Common myeloid progenitor, CD34-positive (primary cell): Measurements from ENCODE around the gene CAT.
A peak's percentile ranks its signal among the peaks of the same experiment; 100 is the strongest.

Experiments
- CTCF ChIA-PET: fragments of 350-600 bp; sonication (Branson Sonifier 250); formaldehyde crosslinking; loops from one replicate; lab custom pipeline; 2021; ENCODE audit warnings: antibody characterized with exemption; lab: Charles Lee
- POLR2A ChIA-PET: fragments of 350-600 bp; sonication (Branson Sonifier 250); formaldehyde crosslinking; loops from one replicate; lab custom pipeline; 2021; ENCODE audit warnings: antibody characterized with exemption; lab: Charles Lee
- DNase-seq, 3 donors: peaks; one replicate each; pipeline versions ENCODE4 v3.0.0 to v3.0.0-alpha.2; 2013
- H3K27ac ChIP-seq, 2 experiments: 1 replicate in 1 of 2; 2 replicates in 1 of 2; pipeline ENCODE4 v1.7.0; 2013; ENCODE audit warnings: inconsistent platforms in 2 of 2, low read length in 2 of 2, mild to moderate bottlenecking in 2 of 2, low read depth in 1 of 2, moderate library complexity in 1 of 2; ENCODE audit not compliant: severe bottlenecking in 2 of 2, insufficient read depth in 1 of 2, poor library complexity in 1 of 2
- H3K27me3 ChIP-seq, 5 experiments: replicated peaks in 2 of 5; 1 replicate in 3 of 5; 2 replicates in 2 of 5; pipeline versions ENCODE4 v1.6.1 to v1.7.0; 2013; ENCODE audit warnings: low read length in 4 of 5, mild to moderate bottlenecking in 2 of 5, moderate library complexity in 2 of 5, inconsistent platforms in 1 of 5; ENCODE audit not compliant: insufficient read depth in 5 of 5, control insufficient read depth in 4 of 5
- H3K36me3 ChIP-seq, 4 experiments: 1 replicate in 2 of 4; 2 replicates in 2 of 4; pipeline versions ENCODE4 v1.6.1 to v1.7.0; 2013; ENCODE audit warnings: low read length in 3 of 4, control low read depth in 1 of 4, mild to moderate bottlenecking in 1 of 4; ENCODE audit not compliant: control insufficient read depth in 4 of 4, insufficient read depth in 4 of 4
- H3K4me1 ChIP-seq, 4 experiments: 1 replicate in 3 of 4; 2 replicates in 1 of 4; pipeline versions ENCODE4 v1.6.1 to v1.7.1; 2013; ENCODE audit warnings: low read length in 3 of 4, mild to moderate bottlenecking in 3 of 4, control low read depth in 1 of 4, inconsistent platforms in 1 of 4, moderate library complexity in 1 of 4; ENCODE audit not compliant: control insufficient read depth in 4 of 4, insufficient read depth in 4 of 4; ENCODE audit errors: control extremely low read depth in 1 of 4
- H3K4me3 ChIP-seq, 7 experiments: 1 replicate in 4 of 7; 2 replicates in 3 of 7; pipeline versions ENCODE4 v1.5.1 to v1.7.0; 2013; ENCODE audit warnings: mild to moderate bottlenecking in 7 of 7, low read length in 6 of 7, moderate library complexity in 6 of 7, inconsistent platforms in 2 of 7, low read depth in 2 of 7, control low read depth in 1 of 7; ENCODE audit not compliant: insufficient read depth in 4 of 7, control insufficient read depth in 1 of 7; ENCODE audit errors: extremely low read depth in 1 of 7
- H3K9me3 ChIP-seq, 5 experiments: 1 replicate in 4 of 5; 2 replicates in 1 of 5; pipeline versions ENCODE4 v1.6.1 to v1.7.1; 2013; ENCODE audit warnings: low read length in 4 of 5, mild to moderate bottlenecking in 2 of 5, inconsistent platforms in 1 of 5, low read depth in 1 of 5, moderate library complexity in 1 of 5; ENCODE audit not compliant: control insufficient read depth in 4 of 5, insufficient read depth in 2 of 5; ENCODE audit errors: control extremely low read depth in 1 of 5
- WGBS: methylation state at CpG from one replicate; pipeline ENCODE4 v1.1.5; 2013; ENCODE audit not compliant: insufficient coverage; 5-methylcytosine and 5-hydroxymethylcytosine counted together

Gene CAT

DNA sequence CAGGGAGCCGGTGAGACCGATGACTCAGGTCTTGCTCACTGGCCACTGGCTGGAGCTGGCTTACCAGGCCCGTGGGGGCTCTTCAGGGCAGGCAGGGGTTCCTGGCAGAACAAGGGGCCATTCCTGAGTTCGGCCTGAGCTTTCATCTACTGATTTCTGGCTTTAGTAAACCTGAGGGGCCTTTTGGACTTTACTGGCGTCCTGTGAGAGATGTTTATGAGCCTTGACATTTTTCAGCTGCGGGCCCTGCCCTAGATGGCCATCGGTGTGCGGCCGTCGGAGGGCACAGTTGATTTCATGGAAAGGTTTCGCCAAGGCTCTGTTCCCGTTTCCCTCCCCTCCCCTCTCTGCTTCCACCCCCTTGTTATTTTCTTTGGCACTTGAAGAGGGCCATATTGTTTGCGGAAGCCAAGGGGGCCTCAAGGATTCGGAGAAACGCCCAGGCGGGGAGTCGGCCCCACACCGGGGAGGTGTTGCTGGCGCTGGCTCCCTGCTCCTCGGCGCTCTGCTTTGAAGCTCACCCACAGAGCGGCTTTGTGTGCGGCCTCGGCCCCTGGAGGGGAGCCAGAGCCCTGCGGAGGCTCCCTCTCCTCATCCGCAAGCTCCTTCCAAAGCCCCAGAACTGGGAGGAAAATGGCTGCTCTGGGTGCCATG, 57.1 kb downstream of the CAT start:
- CTCF ChIA-PET, result no interaction called here
- 97% methylated on average over 22 of the region's 26 CpGs for WGBS
- no peaks in the 10 kb centered on the region for H3K36me3 ChIP-seq

DNA sequence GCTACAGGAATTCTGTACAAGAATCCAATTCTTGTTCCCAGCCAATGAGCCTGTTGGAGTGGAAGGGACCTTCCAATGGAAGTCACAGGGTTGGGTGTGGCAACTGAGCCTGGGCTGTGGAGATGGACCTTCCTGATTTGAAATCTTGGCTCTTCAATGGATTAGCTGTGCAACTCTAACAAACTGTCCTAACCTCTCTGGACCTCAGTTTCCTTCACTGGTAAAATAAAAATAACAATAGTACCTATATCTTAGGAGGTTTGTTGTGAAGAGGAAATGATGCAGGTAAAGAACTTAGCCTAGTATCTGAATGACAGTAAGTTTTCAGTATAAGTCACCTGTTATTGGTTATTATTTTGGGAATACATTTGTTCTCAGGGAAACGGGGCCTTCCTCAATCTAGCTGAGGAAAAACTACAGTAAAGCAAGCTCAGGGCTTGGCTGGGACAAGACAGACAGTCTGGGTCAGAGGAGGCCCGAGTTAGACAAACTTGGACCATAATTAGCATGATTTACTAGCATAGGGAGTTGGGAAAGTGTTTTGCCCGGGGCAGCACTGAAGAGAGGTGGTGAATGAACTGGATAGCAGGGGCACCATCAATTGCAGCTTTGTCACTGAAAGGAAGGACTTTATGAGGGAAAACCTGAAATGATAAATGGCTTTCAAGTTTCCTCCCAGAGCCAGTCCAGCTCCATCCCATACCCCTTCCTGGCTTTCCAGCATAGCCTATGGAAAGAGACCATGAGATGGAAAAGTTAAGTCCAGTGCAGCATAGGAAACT, 61.2 kb downstream of the CAT start:
- H3K36me3 ChIP-seq, result no peaks in the 10 kb centered on the region
- H3K27ac ChIP-seq, result no peak overlapping the region
- POLR2A ChIA-PET, result no interaction called here
- DNase-seq, result no peak
- peaks cover 0 to 12% (median 2%) of the 10 kb centered on the region in 4 experiments for H3K4me1 ChIP-seq
- no peaks in the 10 kb centered on the region for H3K9me3 ChIP-seq
- 100% methylated on average over 3 of the region's 3 CpGs for WGBS
- H3K4me3 ChIP-seq, result no peak overlapping the region
- CTCF ChIA-PET, result interaction anchor here (0.8 kb wide), 1 partner anchor 13 kb away, joined by 3 read pairs; no protein-coding TSS in a partner anchor
- H3K27me3 ChIP-seq, result no peaks in the 10 kb centered on the region

More for the DNA sequence above, 57.1 kb downstream of the CAT start:
- H3K9me3 ChIP-seq, result no peaks in the 10 kb centered on the region
- H3K4me1 ChIP-seq, result no peaks in the 10 kb centered on the region
- no peaks in the 10 kb centered on the region for H3K27me3 ChIP-seq
- no peak for DNase-seq
- H3K27ac ChIP-seq, result no peak overlapping the region
- POLR2A ChIA-PET, result no interaction called here
- H3K4me3 ChIP-seq, result no peak overlapping the region

DNA sequence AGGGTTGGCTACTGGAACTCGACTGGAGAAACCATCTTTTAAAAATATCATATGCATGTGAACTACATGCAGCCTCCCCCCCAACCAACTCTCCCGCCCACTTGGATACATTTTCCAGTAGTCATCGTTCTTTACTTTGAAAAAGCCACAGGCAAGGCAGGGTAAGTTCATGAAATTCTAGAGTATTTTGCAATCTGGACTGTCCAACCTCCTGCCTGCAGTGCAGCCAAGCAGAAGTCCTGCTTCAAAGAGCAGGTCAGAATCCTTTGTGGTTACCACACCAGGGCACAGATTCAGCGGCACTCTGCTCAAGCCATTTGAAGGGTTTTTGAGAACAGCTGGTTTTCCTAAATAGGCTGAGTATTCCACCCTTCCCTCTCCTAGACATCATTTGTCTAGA, 62.8 kb downstream of the CAT start:
- Histone ChIP-seq H3K4me1 (peaks cover 0 to 15% (median 2%) of the 10 kb centered on the region in 4 experiments), H3K9me3 (no peaks in the 10 kb centered on the region), H3K4me3 (no peak overlapping the region), H3K36me3 (no peaks in the 10 kb centered on the region), H3K27ac (no peak overlapping the region), H3K27me3 (no peaks in the 10 kb centered on the region)
- POLR2A ChIA-PET, result interaction anchor here (0.7 kb wide), 1 partner anchor 32 kb away, joined by 3 read pairs; no protein-coding TSS in a partner anchor
- WGBS, result 71% methylated on average over 3 of the region's 4 CpGs
- CTCF ChIA-PET, result interaction anchor here (0.7 to 2.7 kb wide), 5 partner anchors 8 to 136 kb away, joined by 3 to 9 read pairs (median 4); partner anchors contain the start of gene ELF5
- DNase-seq, result no peak

DNA sequence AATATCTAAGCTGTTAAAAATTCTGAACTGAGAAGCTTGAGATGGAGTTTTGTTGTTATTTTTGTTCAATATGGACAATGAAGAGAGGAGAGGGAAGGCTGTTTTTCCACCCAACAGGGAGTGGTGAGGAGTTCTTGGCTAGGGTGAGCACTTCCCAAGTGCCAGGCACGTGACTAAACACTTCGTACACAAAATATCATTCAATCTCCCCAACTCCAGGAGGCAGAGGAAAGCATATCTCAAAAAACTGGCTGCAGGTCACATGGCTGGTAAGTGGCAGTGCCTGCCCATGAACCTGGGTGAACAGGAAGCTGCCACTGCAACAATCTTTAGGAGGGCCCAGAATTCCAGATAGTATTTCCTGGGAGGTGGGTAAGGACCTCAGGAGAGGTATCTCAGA, 63.2 kb downstream of the CAT start:
- no CpG with 5 or more reads among the region's 2 CpGs for WGBS
- POLR2A ChIA-PET, result interaction anchor here (0.7 kb wide), 1 partner anchor 32 kb away, joined by 3 read pairs; no protein-coding TSS in a partner anchor
- Histone ChIP-seq H3K27ac (no peak overlapping the region), H3K27me3 (no peaks in the 10 kb centered on the region), H3K4me3 (no peak overlapping the region), H3K4me1 (peaks cover 0 to 15% (median 2%) of the 10 kb centered on the region in 4 experiments), H3K9me3 (no peaks in the 10 kb centered on the region), H3K36me3 (no peaks in the 10 kb centered on the region)
- no peak for DNase-seq
- CTCF ChIA-PET, result interaction anchor here (0.7 to 2.7 kb wide), 4 partner anchors 9 to 136 kb away, joined by 3 to 9 read pairs (median 4); no protein-coding TSS in a partner anchor

DNA sequence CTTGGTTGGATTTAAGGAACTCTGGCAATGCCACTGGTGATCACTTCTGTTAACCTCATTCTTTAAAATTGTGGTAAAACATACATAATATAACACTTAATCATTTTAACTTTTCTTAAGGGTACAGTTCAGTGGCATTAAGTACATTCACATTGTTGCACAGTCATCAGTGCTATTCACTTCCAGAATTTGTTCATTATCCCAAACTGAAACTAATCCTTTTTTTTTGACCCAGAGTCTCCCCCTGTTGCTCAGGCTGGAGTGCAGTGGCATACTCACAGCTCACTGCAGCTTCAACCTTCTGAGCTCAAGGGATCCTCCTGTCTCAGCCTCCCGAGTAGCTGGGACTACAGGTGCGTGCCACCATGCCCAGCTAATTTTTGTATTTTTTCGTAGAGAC, 64.2 kb downstream of the CAT start:
- no peak overlapping the region for H3K27ac ChIP-seq
- CTCF ChIA-PET, result interaction anchor here (2.7 kb wide), 2 partner anchors 10 kb away, joined by 9 to 17 read pairs; partner anchors contain the start of gene ELF5
- no peaks in the 10 kb centered on the region for H3K36me3 ChIP-seq
- no peaks in the 10 kb centered on the region for H3K27me3 ChIP-seq
- H3K4me1 ChIP-seq, result peaks cover 0 to 15% (median 2%) of the 10 kb centered on the region in 4 experiments
- no peak overlapping the region for H3K4me3 ChIP-seq
- POLR2A ChIA-PET, result no interaction called here
- WGBS, result 75% methylated on average over 3 of the region's 3 CpGs
- peak in 1 of 3 donors; percentile 5 for DNase-seq
- H3K9me3 ChIP-seq, result no peaks in the 10 kb centered on the region

DNA sequence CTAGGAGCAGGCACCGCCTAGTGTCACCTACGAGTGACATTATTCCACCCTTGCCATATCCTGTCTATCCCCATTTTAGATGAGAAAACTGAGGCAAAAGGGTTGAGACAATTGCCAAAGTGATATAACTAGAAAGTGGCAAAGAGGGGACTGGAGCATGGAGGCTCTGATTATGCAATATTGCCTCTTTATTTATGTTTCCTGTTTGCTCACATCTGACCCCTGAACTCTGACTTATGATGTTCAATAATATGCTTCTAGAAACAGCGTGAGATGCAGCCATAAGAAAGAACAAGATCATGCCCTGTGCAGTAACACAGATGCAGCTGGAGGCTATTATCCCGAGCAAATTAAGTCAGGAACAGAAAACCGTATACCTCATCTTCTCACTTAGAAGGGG, 67.1 kb downstream of the CAT start:
- WGBS, result 100% methylated on average over 1 of the region's 5 CpGs

More for the DNA sequence above, 67.1 kb downstream of the CAT start:
- H3K4me1 ChIP-seq, result peaks cover 0 to 25% (median 4%) of the 10 kb centered on the region in 4 experiments
- CTCF ChIA-PET, result no interaction called here
- no peak overlapping the region for H3K27ac ChIP-seq
- DNase-seq, result no peak
- POLR2A ChIA-PET, result no interaction called here
- H3K36me3 ChIP-seq, result no peaks in the 10 kb centered on the region
- H3K27me3 ChIP-seq, result no peaks in the 10 kb centered on the region
- H3K9me3 ChIP-seq, result no peaks in the 10 kb centered on the region
- no peak overlapping the region for H3K4me3 ChIP-seq
